PC-3 (cell line): ENCODE measurements around the gene SHOX. TPM values are rescaled to one million over a fixed set of nuclear protein-coding genes. Genes with fewer than 3 reads are reported as not detected.
"Not testable (repeated sequence)": the region's sequence is repeated elsewhere in the genome, so short reads cannot be mapped to it uniquely, and the experiment has no call there.

ENCODE experiments used
- ATAC-seq: fragments of 200-7000 bp; cut with Tn5 transposase; 2 replicates; pipeline ENCODE4 v1.9.1; 2020; ENCODE audit warnings: mild to moderate bottlenecking, moderate library complexity
- BruUV-seq: library from RNA; stranded (reverse); fragments of 400-500 nt; replicated peaks from 2 replicates; lab custom pipeline; 2021; lab: Mats Ljungman, UMichigan
- CTCF ChIA-PET: fragments of 300-600 bp; sonication (Branson Sonifier 250); formaldehyde crosslinking; loops from one replicate; lab custom pipeline; 2022; ENCODE audit warnings: antibody characterized with exemption; lab: Charles Lee
- POLR2A ChIA-PET: fragments of 300-600 bp; sonication (Branson Sonifier 250); formaldehyde crosslinking; loops from one replicate; lab custom pipeline; 2022; ENCODE audit warnings: antibody characterized with exemption; ENCODE audit not compliant: unreplicated experiment; lab: Charles Lee
- DNase-seq: peaks from one replicate; pipeline ENCODE4 v3.0.0-alpha.2; 2015
- H2AFZ ChIP-seq: fragments of 300-600 bp; sonication (generic); 2 replicates; pipeline ENCODE4 v1.6.0; 2016; ENCODE audit warnings: antibody characterized with exemption, low read length
- H3F3A ChIP-seq: fragments of 300-600 bp; sonication (generic); one replicate; pipeline ENCODE4 v1.6.0; 2017; ENCODE audit warnings: antibody characterized with exemption, low read length, control low read depth, mild to moderate bottlenecking; ENCODE audit not compliant: unreplicated experiment
- H3K27ac ChIP-seq: fragments of 300-600 bp; sonication (generic); 2 replicates; pipeline ENCODE4 v1.5.1; 2016; ENCODE audit warnings: mild to moderate bottlenecking, low read length
- H3K27me3 ChIP-seq: fragments of 300-600 bp; sonication (generic); 2 replicates; pipeline ENCODE4 v1.6.1; 2016; ENCODE audit warnings: low read length, mixed read lengths
- H3K36me3 ChIP-seq: fragments of 300-600 bp; sonication (generic); 2 replicates; pipeline ENCODE4 v1.6.1; 2016; ENCODE audit warnings: low read depth, mixed run types, low read length, mixed read lengths
- H3K4me1 ChIP-seq: fragments of 300-600 bp; sonication (generic); 2 replicates; pipeline ENCODE4 v1.5.1; 2016; ENCODE audit warnings: low read length; ENCODE audit not compliant: insufficient read depth
- H3K4me2 ChIP-seq: fragments of 300-600 bp; sonication (generic); 2 replicates; pipeline ENCODE4 v1.6.0; 2016; ENCODE audit warnings: low read length
- H3K4me3 ChIP-seq: fragments of 300-600 bp; sonication (generic); 2 replicates; pipeline ENCODE4 v1.5.1; 2016; ENCODE audit warnings: mild to moderate bottlenecking, low read length, mixed read lengths
- H3K79me2 ChIP-seq: fragments of 300-600 bp; sonication (generic); 2 replicates; pipeline ENCODE4 v1.6.1; 2017; ENCODE audit warnings: low read length, mixed read lengths
- H3K9ac ChIP-seq: fragments of 300-600 bp; sonication (generic); 2 replicates; pipeline ENCODE4 v1.6.0; 2016; ENCODE audit warnings: mild to moderate bottlenecking, low read length
- H3K9me2 ChIP-seq: fragments of 300-600 bp; sonication (generic); replicated peaks from 2 replicates; pipeline ENCODE4 v1.6.1; 2016; ENCODE audit warnings: mixed run types, low read length, mixed read lengths
- H3K9me3 ChIP-seq: fragments of 300-600 bp; sonication (generic); 2 replicates; pipeline ENCODE4 v1.6.1; 2016; ENCODE audit warnings: low read length, mixed read lengths
- H4K20me1 ChIP-seq: fragments of 300-600 bp; sonication (generic); 2 replicates; pipeline ENCODE4 v1.6.1; 2016; ENCODE audit warnings: low read length, mixed read lengths
- EZH2 ChIP-seq: fragments of 300-600 bp; sonication (generic); IDR thresholded peaks from one replicate; pipeline ENCODE4 v1.6.1; 2017; ENCODE audit warnings: antibody characterized with exemption, mild to moderate bottlenecking, low read length; ENCODE audit not compliant: unreplicated experiment
- EZH2phosphoT487 ChIP-seq: fragments of 300-600 bp; sonication (generic); IDR thresholded peaks from 2 replicates; pipeline ENCODE4 v1.6.1; 2018; ENCODE audit warnings: mild to moderate bottlenecking, antibody characterized with exemption, low read length, borderline replicate concordance
- intact Hi-C: fragments of 100-400 bp; cut with micrococcal nuclease; formaldehyde crosslinking; loops from 2 replicates; pipeline ENCODE4 v1.9.0; 2023
- total RNA-seq: library from RNA; depleted of rRNA; stranded (reverse); fragments of >200 nt; gene quantifications from 2 replicates; pipeline ENCODE4 v1.2.3, GENCODE V29; 2014
- TF ChIP-seq, protein P1 (sequence below): fragments of 300-600 bp; sonication (generic); conservative IDR thresholded peaks from 2 replicates; pipeline ENCODE4 v1.5.1; 2017; ENCODE audit warnings: antibody characterized with exemption, low read depth, mild to moderate bottlenecking, low read length

SHOX gene
- total RNA-seq, 1 experiment from 2014 or later = not detected

DNA sequence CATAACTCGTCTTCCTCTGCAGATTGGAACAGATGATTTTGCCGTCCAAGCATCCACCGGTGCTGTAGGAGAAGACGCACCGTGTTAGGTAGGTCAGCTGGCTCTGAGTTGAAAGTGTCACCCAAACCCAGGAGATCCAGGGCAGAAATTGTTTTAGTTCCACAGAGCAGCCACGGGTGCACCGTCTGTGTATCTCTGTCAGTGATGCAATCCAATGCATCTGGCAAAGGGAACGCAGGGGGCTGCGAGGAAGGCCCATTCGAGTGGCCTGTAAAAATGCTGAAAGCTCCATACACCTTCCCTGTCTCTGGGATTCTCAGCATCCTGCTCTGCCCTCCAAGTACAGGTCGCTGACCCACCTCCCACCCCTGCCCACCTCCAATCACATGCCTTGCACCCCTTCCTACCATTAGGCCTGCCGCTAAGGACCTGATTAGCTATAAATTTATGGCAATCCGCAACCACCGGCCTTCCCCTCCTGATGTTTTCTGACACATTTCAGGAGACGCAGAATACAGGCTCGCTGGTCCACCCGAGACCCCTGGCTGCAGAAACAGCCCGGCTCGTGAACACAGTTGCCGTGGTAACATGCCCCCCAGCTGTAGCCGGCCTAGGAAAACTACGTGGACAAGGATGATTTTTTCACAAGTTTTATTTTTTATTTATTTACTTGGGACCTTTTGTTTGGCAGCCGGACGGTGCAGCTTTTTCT, 39.7 kb upstream of the SHOX start:
- ATAC-seq (no peak), DNase-seq (no peak)
- Histone ChIP-seq H3K79me2 (no peaks in the 10 kb centered on the region), H3K4me3 (no peak overlapping the region), H3K9me2 (no peaks in the 10 kb centered on the region), H4K20me1 (no peaks in the 10 kb centered on the region), H2AFZ (no peak overlapping the region), H3K27me3 (peaks cover 13% of the 10 kb centered on the region), H3F3A (no peaks in the 10 kb centered on the region), H3K27ac (no peak overlapping the region), H3K36me3 (no peaks in the 10 kb centered on the region), H3K4me2 (no peak overlapping the region), H3K9ac (no peak overlapping the region), H3K4me1 (no peaks in the 10 kb centered on the region), H3K9me3 (no peaks in the 10 kb centered on the region)
- ChIA-PET CTCF (no interaction called here), POLR2A (no interaction called here)
- intact Hi-C loops = no loop called here
- TF ChIP-seq EZH2 (no peak), EZH2phosphoT487 (no peak)
- TF ChIP-seq, protein P1, sequence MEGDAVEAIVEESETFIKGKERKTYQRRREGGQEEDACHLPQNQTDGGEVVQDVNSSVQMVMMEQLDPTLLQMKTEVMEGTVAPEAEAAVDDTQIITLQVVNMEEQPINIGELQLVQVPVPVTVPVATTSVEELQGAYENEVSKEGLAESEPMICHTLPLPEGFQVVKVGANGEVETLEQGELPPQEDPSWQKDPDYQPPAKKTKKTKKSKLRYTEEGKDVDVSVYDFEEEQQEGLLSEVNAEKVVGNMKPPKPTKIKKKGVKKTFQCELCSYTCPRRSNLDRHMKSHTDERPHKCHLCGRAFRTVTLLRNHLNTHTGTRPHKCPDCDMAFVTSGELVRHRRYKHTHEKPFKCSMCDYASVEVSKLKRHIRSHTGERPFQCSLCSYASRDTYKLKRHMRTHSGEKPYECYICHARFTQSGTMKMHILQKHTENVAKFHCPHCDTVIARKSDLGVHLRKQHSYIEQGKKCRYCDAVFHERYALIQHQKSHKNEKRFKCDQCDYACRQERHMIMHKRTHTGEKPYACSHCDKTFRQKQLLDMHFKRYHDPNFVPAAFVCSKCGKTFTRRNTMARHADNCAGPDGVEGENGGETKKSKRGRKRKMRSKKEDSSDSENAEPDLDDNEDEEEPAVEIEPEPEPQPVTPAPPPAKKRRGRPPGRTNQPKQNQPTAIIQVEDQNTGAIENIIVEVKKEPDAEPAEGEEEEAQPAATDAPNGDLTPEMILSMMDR = no peak
- no TSS peak for BruUV-seq

DNA sequence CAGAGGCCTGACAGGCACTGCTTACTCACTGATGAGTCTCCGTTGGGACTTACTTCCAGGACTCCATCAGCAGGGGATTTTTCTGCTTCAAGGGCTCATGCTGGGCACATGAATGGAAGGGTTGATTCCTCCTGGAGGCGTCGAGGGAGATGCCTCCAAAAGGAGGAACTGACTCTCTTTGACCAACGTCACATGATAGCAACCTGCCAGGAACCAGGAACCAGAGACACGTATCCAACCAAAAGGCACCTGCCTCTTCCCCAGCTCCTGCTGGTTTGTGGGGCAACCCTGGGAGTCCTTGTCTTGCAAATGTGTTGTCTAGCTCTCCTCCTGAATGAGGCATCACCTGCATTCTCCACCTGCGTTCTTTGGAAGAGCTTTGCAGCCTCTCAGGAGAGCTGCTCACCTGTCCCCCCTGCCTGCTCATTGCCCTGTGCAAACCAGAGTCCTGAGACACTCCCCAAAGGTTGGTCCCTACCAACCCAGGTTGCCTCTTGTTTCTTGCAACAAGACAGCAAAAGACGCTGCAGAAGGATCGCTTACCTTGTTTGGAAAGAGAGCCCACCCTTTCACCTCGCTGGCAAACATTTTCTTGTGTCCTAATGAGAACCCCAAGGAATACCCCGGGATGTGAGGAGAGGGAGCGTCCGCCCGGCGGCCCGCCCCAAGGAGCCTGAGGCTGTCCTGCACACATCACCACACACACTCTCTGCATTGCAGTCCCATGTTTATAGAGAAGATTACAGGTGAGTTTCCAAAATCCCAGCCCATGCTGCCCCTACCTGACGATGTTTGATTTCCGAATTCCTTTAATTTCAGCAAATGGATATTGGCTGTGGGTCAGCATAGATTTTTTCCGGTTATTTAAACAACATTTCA, 30.5 kb upstream of the SHOX start:
- CTCF ChIA-PET = no interaction called here
- no peaks in the 10 kb centered on the region for H3F3A ChIP-seq
- POLR2A ChIA-PET = no interaction called here
- H2AFZ ChIP-seq = no peak overlapping the region
- ATAC-seq (no peak), DNase-seq (no peak)
- no peaks in the 10 kb centered on the region for H3K4me1 ChIP-seq
- no peaks in the 10 kb centered on the region for H3K9me2 ChIP-seq
- H3K4me3 ChIP-seq = no peak overlapping the region
- BruUV-seq = no TSS peak
- TF ChIP-seq EZH2phosphoT487 (no peak), EZH2 (no peak)
- TF ChIP-seq, protein P1 = no peak
- no peak overlapping the region for H3K27ac ChIP-seq
- no peak overlapping the region for H3K9ac ChIP-seq
- H3K27me3 ChIP-seq = 0 out of 2 replicates have a peak, but pooled peaks cover 8% of the 10 kb centered on the region
- no peaks in the 10 kb centered on the region for H3K79me2 ChIP-seq
- intact Hi-C loops = no loop called here
- no peaks in the 10 kb centered on the region for H3K36me3 ChIP-seq
- H4K20me1 ChIP-seq = no peaks in the 10 kb centered on the region
- no peak overlapping the region for H3K4me2 ChIP-seq
- no peaks in the 10 kb centered on the region for H3K9me3 ChIP-seq

DNA sequence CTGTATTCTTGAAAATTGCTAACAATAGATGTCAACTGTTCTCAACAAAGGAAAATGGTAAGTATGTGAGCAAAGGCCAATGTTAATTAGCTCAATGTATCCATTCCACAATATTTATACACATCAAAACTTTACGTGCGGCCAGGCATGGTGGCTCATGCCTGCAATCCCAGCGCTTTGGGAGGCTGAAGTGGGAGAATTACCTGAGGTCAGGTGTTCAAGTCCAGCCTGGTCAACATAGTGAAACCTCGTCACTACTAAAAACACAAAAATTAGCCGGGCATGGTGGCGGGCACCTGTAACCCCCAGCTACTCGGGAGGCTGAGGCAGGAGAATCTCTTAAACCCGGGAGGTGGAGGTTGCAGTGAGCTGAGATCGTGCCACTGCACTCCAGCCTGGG, 27.6 kb upstream of the SHOX start:
- H2AFZ ChIP-seq, H3K9me2 ChIP-seq, ATAC-seq, DNase-seq, H3K4me1 ChIP-seq, POLR2A ChIA-PET, H3K27me3 ChIP-seq, H3K9ac ChIP-seq, CTCF ChIA-PET, BruUV-seq, H3K79me2 ChIP-seq, H4K20me1 ChIP-seq, intact Hi-C loops, H3F3A ChIP-seq, H3K4me2 ChIP-seq, H3K9me3 ChIP-seq, H3K36me3 ChIP-seq, H3K27ac ChIP-seq, H3K4me3 ChIP-seq: not testable (repeated sequence)

DNA sequence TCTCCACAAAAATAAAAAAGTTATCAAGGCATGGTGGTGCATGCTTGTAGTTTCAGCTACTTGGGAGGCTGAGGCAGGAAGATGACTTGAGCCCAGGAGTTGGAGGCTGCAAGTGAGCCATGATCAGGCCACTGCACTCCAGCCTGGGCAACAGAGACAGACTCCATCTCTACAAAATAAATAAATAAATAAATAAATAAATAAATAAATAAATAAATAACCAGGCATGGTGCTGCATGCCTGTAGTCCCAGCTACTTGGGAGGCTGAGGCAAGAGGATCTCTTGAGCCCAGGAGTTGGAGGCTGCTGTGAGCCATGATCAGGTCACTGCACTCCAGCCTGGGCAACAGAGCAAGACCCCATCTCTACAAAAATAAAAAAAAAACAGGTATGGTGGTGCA, 26.0 kb upstream of the SHOX start:
- H3K9me2 ChIP-seq, H3K4me3 ChIP-seq, POLR2A ChIA-PET, DNase-seq, H4K20me1 ChIP-seq, BruUV-seq, H3K9ac ChIP-seq, H3K27ac ChIP-seq, ATAC-seq, H3K27me3 ChIP-seq, H3K79me2 ChIP-seq, H3K36me3 ChIP-seq, CTCF ChIA-PET, H3K4me1 ChIP-seq, H3F3A ChIP-seq, H2AFZ ChIP-seq, H3K4me2 ChIP-seq, intact Hi-C loops, H3K9me3 ChIP-seq: not testable (repeated sequence)

DNA sequence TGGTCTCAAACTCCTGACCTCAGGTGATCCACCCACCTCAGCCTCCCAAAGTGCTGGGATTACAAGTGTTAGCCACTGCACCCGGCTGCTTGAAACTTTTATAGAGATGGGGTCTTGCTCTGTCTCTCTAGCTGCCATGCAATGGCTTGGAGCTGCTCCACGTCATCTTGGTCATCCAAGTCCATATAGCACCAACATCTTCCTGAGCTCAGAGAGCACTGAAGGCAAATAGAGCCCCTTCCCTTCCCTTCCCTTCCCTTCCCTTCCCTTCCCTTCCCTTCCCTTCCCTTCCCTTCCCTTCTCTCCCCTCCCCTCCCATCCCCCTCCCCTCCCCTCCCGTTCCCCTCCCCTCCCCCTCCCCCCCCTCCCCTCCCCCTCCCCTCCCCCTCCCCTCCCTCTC, 22.5 kb upstream of the SHOX start:
- H3K9me2 ChIP-seq, H3K79me2 ChIP-seq, H3K4me3 ChIP-seq, H3K9ac ChIP-seq, H3K4me1 ChIP-seq, ATAC-seq, BruUV-seq, H3K9me3 ChIP-seq, CTCF ChIA-PET, intact Hi-C loops, H4K20me1 ChIP-seq, H3K4me2 ChIP-seq, POLR2A ChIA-PET, DNase-seq, H3K36me3 ChIP-seq, H2AFZ ChIP-seq, H3K27ac ChIP-seq, H3F3A ChIP-seq, H3K27me3 ChIP-seq: not testable (repeated sequence)
